NCI-H446 (cell line): ENCODE results near the gene URB2.
"Not testable (repeated sequence)": the region's sequence is repeated elsewhere in the genome, so short reads cannot be mapped to it uniquely, and the experiment has no call there.

Experiments used
- DNase-seq, 2 experiments: peaks; one replicate each; lab custom pipeline; 2025; lab: John Stamatoyannopoulos, UW

URB2 gene

GRCh38 chr1:229625915-229626831, at the start of gene URB2, which contains the start of gene TAF5L:
URB2 (plus strand) TSS chr1:229626247; CDS start chr1:229627634, 1,387 bp downstream.
TAF5L (minus strand) TSS chr1:229626122; CDS start chr1:229614482, 11,640 bp downstream.
- DNase-seq: peak; percentile 63 to 95

- no peak for DNase-seq
Observed at GRCh38 chr1:229578168-229579058, 47.6 kb upstream of the URB2 start.

- DNase-seq: peak; percentile 79 to 91
Observed at GRCh38 chr1:229579059-229579673, 46.9 kb upstream of the URB2 start.

GRCh38 chr1:229581485-229581884, 44.6 kb upstream of the URB2 start:
- DNase-seq: no peak

GRCh38 chr1:229582011-229582694, 43.9 kb upstream of the URB2 start:
- DNase-seq: no peak

GRCh38 chr1:229582715-229583114, 43.3 kb upstream of the URB2 start:
- no peak for DNase-seq

GRCh38 chr1:229585338-229585737, 40.7 kb upstream of the URB2 start:
- no peak for DNase-seq

GRCh38 chr1:229590119-229590518, 35.9 kb upstream of the URB2 start:
- DNase-seq: no peak

GRCh38 chr1:229593800-229594199, 32.2 kb upstream of the URB2 start:
- DNase-seq: no peak

GRCh38 chr1:229594227-229595008, 31.6 kb upstream of the URB2 start:
- DNase-seq: no peak

GRCh38 chr1:229595876-229596275, 30.2 kb upstream of the URB2 start:
- DNase-seq: not testable (repeated sequence)

GRCh38 chr1:229596925-229597699, 28.9 kb upstream of the URB2 start:
- DNase-seq: no peak

- no peak for DNase-seq
Observed at GRCh38 chr1:229597877-229598276, 28.2 kb upstream of the URB2 start.

- DNase-seq: no peak
Observed at GRCh38 chr1:229599218-229599954, 26.7 kb upstream of the URB2 start.

GRCh38 chr1:229600229-229600628, 25.8 kb upstream of the URB2 start:
- DNase-seq: no peak

GRCh38 chr1:229603371-229604005, 22.6 kb upstream of the URB2 start:
- DNase-seq: no peak

- no peak for DNase-seq
Observed at GRCh38 chr1:229607370-229607769, 18.7 kb upstream of the URB2 start.

GRCh38 chr1:229608590-229608989, 17.5 kb upstream of the URB2 start:
- no peak for DNase-seq

GRCh38 chr1:229613938-229614337, 12.1 kb upstream of the URB2 start:
- DNase-seq: no peak
